GM18498 (cell line): ENCODE results near the gene FARP1.
A peak's percentile ranks its signal among the peaks of the same experiment; 100 is the strongest.

Experiments
- ATAC-seq: cut with Tn5 transposase; IDR thresholded peaks from one replicate; pipeline ENCODE4 v1.9.1; 2021; ENCODE audit warnings: mild to moderate bottlenecking, moderate library complexity; ENCODE audit not compliant: unreplicated experiment

The FARP1 gene

GRCh38 chr13:98129059-98129746, 13.7 kb upstream of the FARP1 start:
- ATAC-seq = no peak

GRCh38 chr13:98133946-98134345, 8.9 kb upstream of the FARP1 start:
- ATAC-seq = peak; percentile 95

- ATAC-seq = no peak
These were observed 8.0 kb upstream of the FARP1 start for GRCh38 chr13:98134901-98135300.

GRCh38 chr13:98141091-98141490, 1.8 kb upstream of the FARP1 start:
- no peak for ATAC-seq

GRCh38 chr13:98141509-98142379, 1.1 kb upstream of the FARP1 start:
- no peak for ATAC-seq

- peak; percentile 40 for ATAC-seq
These were observed 261 bp downstream of the FARP1 start for GRCh38 chr13:98143157-98143553.

GRCh38 chr13:98143601-98144026, 720 bp downstream of the FARP1 start:
- ATAC-seq = peak; percentile 14

GRCh38 chr13:98144027-98144741, 1.3 kb downstream of the FARP1 start:
- no peak for ATAC-seq

- ATAC-seq = no peak
These were observed 2.0 kb downstream of the FARP1 start for GRCh38 chr13:98144801-98145350.

- no peak for ATAC-seq
These were observed 4.6 kb downstream of the FARP1 start for GRCh38 chr13:98147521-98147920.

GRCh38 chr13:98150832-98151479, 8.1 kb downstream of the FARP1 start:
- peak; percentile 48 for ATAC-seq

- ATAC-seq = no peak
These were observed 12.7 kb downstream of the FARP1 start for GRCh38 chr13:98155475-98156109.

GRCh38 chr13:98156259-98156658, 13.4 kb downstream of the FARP1 start:
- no peak for ATAC-seq

- no peak for ATAC-seq
These were observed 14.3 kb downstream of the FARP1 start for GRCh38 chr13:98157188-98157587.

GRCh38 chr13:98157609-98158008, 14.7 kb downstream of the FARP1 start:
- ATAC-seq = no peak

- no peak for ATAC-seq
These were observed 15.4 kb downstream of the FARP1 start for GRCh38 chr13:98158172-98158899.

- no peak for ATAC-seq
These were observed 20.0 kb downstream of the FARP1 start for GRCh38 chr13:98162935-98163334.

- ATAC-seq = no peak
These were observed 26.4 kb downstream of the FARP1 start for GRCh38 chr13:98169331-98169730.

- no peak for ATAC-seq
These were observed 29.2 kb downstream of the FARP1 start for GRCh38 chr13:98171900-98172589.
